CD4-positive, CD25-positive, alpha-beta regulatory T cell (primary cell): ENCODE measurements around the gene EGFL8. TPM values are rescaled to one million over a fixed set of nuclear protein-coding genes. Genes with fewer than 3 reads are reported as not detected.

Experiments
- ATAC-seq, 2 donors: fragments of 150-1000 bp; cut with Tn5 transposase; one replicate each; pipeline ENCODE4 v1.10.0; 2021; ENCODE audit warnings: low read depth in 2 of 2, moderate number of reproducible peaks in 2 of 2, moderate library complexity in 1 of 2
- DNase-seq, 3 donors: peaks; one replicate each; pipeline versions ENCODE4 v3.0.0 to v3.0.0-alpha.2; 2012 to 2022; ENCODE audit warnings: mixed read lengths in 1 of 3
- H3K27ac ChIP-seq: one replicate; pipeline ENCODE4 v1.7.0; 2013; ENCODE audit warnings: mild to moderate bottlenecking, low read length; ENCODE audit not compliant: insufficient read depth, poor library complexity, severe bottlenecking
- H3K27me3 ChIP-seq: one replicate; pipeline ENCODE4 v1.7.0; 2013; ENCODE audit warnings: low read length; ENCODE audit not compliant: control insufficient read depth, insufficient read depth
- H3K36me3 ChIP-seq: one replicate; pipeline ENCODE4 v1.7.0; 2013; ENCODE audit warnings: mild to moderate bottlenecking, low read length, moderate library complexity; ENCODE audit not compliant: control insufficient read depth, insufficient read depth
- H3K4me1 ChIP-seq: 2 replicates; pipeline ENCODE4 v1.7.0; 2013; ENCODE audit warnings: mild to moderate bottlenecking, low read length; ENCODE audit not compliant: insufficient read depth, control insufficient read depth, poor library complexity, severe bottlenecking
- H3K4me3 ChIP-seq: one replicate; pipeline ENCODE4 v1.7.0; 2013; ENCODE audit warnings: low read depth, mild to moderate bottlenecking, low read length, moderate library complexity
- H3K9me3 ChIP-seq, 2 experiments: 1 replicate in 1 of 2; 2 replicates in 1 of 2; pipeline ENCODE4 v1.7.0; 2013; ENCODE audit warnings: low read length in 2 of 2, mild to moderate bottlenecking in 1 of 2, moderate library complexity in 1 of 2; ENCODE audit not compliant: control insufficient read depth in 2 of 2
- H3K27ac Mint-ChIP-seq, 3 donors: one replicate each; pipeline ENCODE4 v1.8.0; 2020 to 2022; ENCODE audit warnings: mild to moderate bottlenecking in 3 of 3, mixed read lengths in 3 of 3, moderate library complexity in 2 of 3
- H3K27me3 Mint-ChIP-seq: one replicate; pipeline ENCODE4 v1.8.0; 2022; ENCODE audit warnings: mild to moderate bottlenecking, mixed read lengths
- H3K36me3 Mint-ChIP-seq: one replicate; pipeline ENCODE4 v1.8.0; 2020; ENCODE audit warnings: mixed read lengths
- H3K4me1 Mint-ChIP-seq, 4 donors: one replicate each; pipeline ENCODE4 v1.8.0; 2020 to 2022; ENCODE audit warnings: mixed read lengths in 4 of 4, mild to moderate bottlenecking in 1 of 4
- H3K4me3 Mint-ChIP-seq, 4 donors: one replicate each; pipeline ENCODE4 v1.8.0; 2020 to 2022; ENCODE audit warnings: mild to moderate bottlenecking in 4 of 4, mixed read lengths in 4 of 4, moderate library complexity in 3 of 4
- H3K9me3 Mint-ChIP-seq, 7 donors: one replicate each; pipeline ENCODE4 v1.8.0; 2020 to 2022; ENCODE audit warnings: mixed read lengths in 7 of 7, mild to moderate bottlenecking in 3 of 7, moderate library complexity in 2 of 7
- polyA plus RNA-seq, 4 donors: library from polyadenylated mRNA; unstranded; fragments of 300-500 nt; fragmentation: Illumina TruSeq; gene quantifications; one replicate each; pipeline ENCODE4 v1.2.3, GENCODE V29; 2021
- total RNA-seq: library from RNA; stranded (reverse); gene quantifications from one replicate; pipeline ENCODE4 v1.2.3, GENCODE V29; 2022

Gene EGFL8
- total and polyA plus RNA-seq, 5 donors from 2014 or later, result 0.60 to 9.9 TPM; not detected in 3

GRCh38 chr6:32188381-32189068, 24.1 kb downstream of the EGFL8 start:
- Mint-ChIP-seq H3K4me3 (peak overlapping the region; percentile 94 to 98 (median 96)), H3K9me3 (no peaks in the 10 kb centered on the region), H3K36me3 (peaks cover 25% of the 10 kb centered on the region), H3K27ac (peak overlapping the region; percentile 93 to 98 (median 97)), H3K4me1 (peaks cover 10 to 55% (median 43%) of the 10 kb centered on the region in 4 donors), H3K27me3 (peaks cover 4% of the 10 kb centered on the region)
- DNase-seq (no peak), ATAC-seq (no peak)
- H3K4me1 ChIP-seq, result peaks cover 62% of the 10 kb centered on the region
- no peaks in the 10 kb centered on the region for H3K9me3 ChIP-seq
- H3K36me3 ChIP-seq, result peaks cover 21% of the 10 kb centered on the region
- peak overlapping the region; percentile 81 for H3K4me3 ChIP-seq
- no peaks in the 10 kb centered on the region for H3K27me3 ChIP-seq
- H3K27ac ChIP-seq, result peak overlapping the region; percentile 88

GRCh38 chr6:32189069-32189741, 24.8 kb downstream of the EGFL8 start:
- H3K36me3 Mint-ChIP-seq, result peaks cover 25% of the 10 kb centered on the region

GRCh38 chr6:32189742-32190053, 25.3 kb downstream of the EGFL8 start:
- DNase-seq (no peak), ATAC-seq (no peak)
- Histone ChIP-seq H3K4me1 (peaks cover 74% of the 10 kb centered on the region), H3K9me3 (no peaks in the 10 kb centered on the region), H3K27ac (peak overlapping the region; percentile 88), H3K27me3 (no peaks in the 10 kb centered on the region), H3K4me3 (peak overlapping the region; percentile 81), H3K36me3 (peaks cover 17% of the 10 kb centered on the region)
- H3K36me3 Mint-ChIP-seq, result peaks cover 25% of the 10 kb centered on the region
- H3K27ac Mint-ChIP-seq, result peak overlapping the region in 2 of 3 donors; percentile 93 to 99
- H3K4me3 Mint-ChIP-seq, result peak overlapping the region; percentile 96 to 99 (median 98)
- H3K4me1 Mint-ChIP-seq, result peaks cover 20 to 64% (median 52%) of the 10 kb centered on the region in 4 donors
- H3K27me3 Mint-ChIP-seq, result peaks cover 4% of the 10 kb centered on the region
- H3K9me3 Mint-ChIP-seq, result no peaks in the 10 kb centered on the region

More at GRCh38 chr6:32189069-32189741, 24.8 kb downstream of the EGFL8 start:
- peak overlapping the region; percentile 88 for H3K27ac ChIP-seq
- H3K27me3 Mint-ChIP-seq, result peaks cover 4% of the 10 kb centered on the region
- peaks cover 69% of the 10 kb centered on the region for H3K4me1 ChIP-seq
- DNase-seq, result no peak
- no peak for ATAC-seq
- H3K4me1 Mint-ChIP-seq, result peaks cover 16 to 60% (median 49%) of the 10 kb centered on the region in 4 donors
- H3K36me3 ChIP-seq, result peaks cover 17% of the 10 kb centered on the region
- peak overlapping the region; percentile 81 for H3K4me3 ChIP-seq
- peak overlapping the region; percentile 94 to 98 (median 96) for H3K4me3 Mint-ChIP-seq
- no peaks in the 10 kb centered on the region for H3K27me3 ChIP-seq
- no peaks in the 10 kb centered on the region for H3K9me3 ChIP-seq
- peak overlapping the region; percentile 93 to 98 (median 97) for H3K27ac Mint-ChIP-seq
- H3K9me3 Mint-ChIP-seq, result no peaks in the 10 kb centered on the region

GRCh38 chr6:32190054-32190851, 25.9 kb downstream of the EGFL8 start, which contains the start of gene PBX2:
Gene PBX2, minus strand, starts transcription at chr6:32190202. Its CDS starts 287 bp downstream, at chr6:32189915.
- H3K36me3 ChIP-seq, result peaks cover 17% of the 10 kb centered on the region
- no peaks in the 10 kb centered on the region for H3K9me3 ChIP-seq
- peak within 1 kb of the TSS; percentile 88 for H3K27ac ChIP-seq
- Mint-ChIP-seq H3K27ac (peak within 1 kb of the TSS; percentile 98 to 99 (median 99)), H3K27me3 (peaks cover 4% of the 10 kb centered on the region), H3K4me3 (peak within 1 kb of the TSS; percentile 99 to 100 (median 99)), H3K4me1 (peaks cover 26 to 68% (median 54%) of the 10 kb centered on the region in 4 donors), H3K36me3 (peaks cover 25% of the 10 kb centered on the region), H3K9me3 (no peaks in the 10 kb centered on the region)
- no peaks in the 10 kb centered on the region for H3K27me3 ChIP-seq
- peak within 1 kb of the TSS; percentile 84 for H3K4me3 ChIP-seq
- ATAC-seq (peak; percentile 62 to 71), DNase-seq (peak; percentile 76 to 95 (median 76))
- peaks cover 80% of the 10 kb centered on the region for H3K4me1 ChIP-seq

GRCh38 chr6:32190911-32191677, 26.7 kb downstream of the EGFL8 start:
- H3K9me3 ChIP-seq, result no peaks in the 10 kb centered on the region
- H3K4me3 ChIP-seq, result peak overlapping the region; percentile 84
- peaks cover 82% of the 10 kb centered on the region for H3K4me1 ChIP-seq
- DNase-seq (no peak), ATAC-seq (no peak)
- peaks cover 10% of the 10 kb centered on the region for H3K27me3 Mint-ChIP-seq
- H3K4me1 Mint-ChIP-seq, result peaks cover 28 to 68% (median 50%) of the 10 kb centered on the region in 4 donors
- H3K4me3 Mint-ChIP-seq, result peak overlapping the region; percentile 99 to 100 (median 99)
- peak overlapping the region; percentile 88 for H3K27ac ChIP-seq
- peaks cover 19% of the 10 kb centered on the region for H3K36me3 Mint-ChIP-seq
- H3K27me3 ChIP-seq, result no peaks in the 10 kb centered on the region
- H3K9me3 Mint-ChIP-seq, result no peaks in the 10 kb centered on the region
- H3K27ac Mint-ChIP-seq, result peak overlapping the region; percentile 98 to 99 (median 99)
- peaks cover 17% of the 10 kb centered on the region for H3K36me3 ChIP-seq

- Histone ChIP-seq H3K27ac (peak overlapping the region; percentile 88), H3K27me3 (no peaks in the 10 kb centered on the region), H3K36me3 (peaks cover 10% of the 10 kb centered on the region), H3K4me1 (peaks cover 82% of the 10 kb centered on the region), H3K4me3 (peak overlapping the region; percentile 84), H3K9me3 (no peaks in the 10 kb centered on the region)
- Mint-ChIP-seq H3K4me1 (peaks cover 22 to 59% (median 45%) of the 10 kb centered on the region in 4 donors), H3K4me3 (peak overlapping the region; percentile 99 to 100 (median 99)), H3K27ac (peak overlapping the region; percentile 98 to 99 (median 99)), H3K36me3 (peaks cover 11% of the 10 kb centered on the region), H3K27me3 (peaks cover 12% of the 10 kb centered on the region), H3K9me3 (no peaks in the 10 kb centered on the region)
- DNase-seq, result peak in 1 of 3 donors; percentile 20
- no peak for ATAC-seq
These were observed 27.6 kb downstream of the EGFL8 start for GRCh38 chr6:32191696-32192607.
